ENCODE data around the gene FOXJ3. TPM values are rescaled to one million over a fixed set of nuclear protein-coding genes. Genes with fewer than 3 reads are reported as not detected.

The FOXJ3 gene
- total RNA-seq, 1 donor from 2014 or later, result 45.0 TPM

- Mint-ChIP-seq H3K36me3 (ENCODE audit: unreplicated experiment) (no peaks in the 10 kb centered on the region), H3K27ac (ENCODE audit: unreplicated experiment) (no peak overlapping the region), H3K9me3 (ENCODE audit: unreplicated experiment) (no peaks in the 10 kb centered on the region), H3K27me3 (ENCODE audit: unreplicated experiment) (no peaks in the 10 kb centered on the region), H3K4me3 (ENCODE audit: unreplicated experiment) (no peak overlapping the region), H3K4me1 (ENCODE audit: low read depth, unreplicated experiment) (peaks cover 5% of the 10 kb centered on the region)
- no peak for TF ChIP-seq CTCF (IDR thresholded peaks at IDR 0.05; ENCODE audit: partially characterized antibody, unreplicated experiment)
- DNase-seq, result no peak
Measured at GRCh38 chr1:42319128-42319851, 15.7 kb downstream of the FOXJ3 start.

GRCh38 chr1:42318601-42319000 is 16.4 kb downstream of the FOXJ3 start:
- no peak for DNase-seq
- H3K27me3 Mint-ChIP-seq (ENCODE audit: unreplicated experiment), result no peaks in the 10 kb centered on the region
- no peaks in the 10 kb centered on the region for H3K36me3 Mint-ChIP-seq (ENCODE audit: unreplicated experiment)
- peaks cover 7% of the 10 kb centered on the region for H3K4me1 Mint-ChIP-seq (ENCODE audit: low read depth, unreplicated experiment)
- H3K4me3 Mint-ChIP-seq (ENCODE audit: unreplicated experiment), result no peak overlapping the region
- no peak for TF ChIP-seq CTCF (IDR thresholded peaks at IDR 0.05; ENCODE audit: partially characterized antibody, unreplicated experiment)
- H3K9me3 Mint-ChIP-seq (ENCODE audit: unreplicated experiment), result no peaks in the 10 kb centered on the region
- no peak overlapping the region for H3K27ac Mint-ChIP-seq (ENCODE audit: unreplicated experiment)

GRCh38 chr1:42317308-42317707 is 17.7 kb downstream of the FOXJ3 start:
- Mint-ChIP-seq H3K36me3 (ENCODE audit: unreplicated experiment) (no peaks in the 10 kb centered on the region), H3K27me3 (ENCODE audit: unreplicated experiment) (no peaks in the 10 kb centered on the region), H3K27ac (ENCODE audit: unreplicated experiment) (no peak overlapping the region), H3K9me3 (ENCODE audit: unreplicated experiment) (no peaks in the 10 kb centered on the region), H3K4me1 (ENCODE audit: low read depth, unreplicated experiment) (peaks cover 7% of the 10 kb centered on the region), H3K4me3 (ENCODE audit: unreplicated experiment) (no peak overlapping the region)
- TF ChIP-seq CTCF (IDR thresholded peaks at IDR 0.05; ENCODE audit: partially characterized antibody, unreplicated experiment), result no peak
- no peak for DNase-seq

GRCh38 chr1:42316292-42316691 is 18.7 kb downstream of the FOXJ3 start:
- H3K36me3 Mint-ChIP-seq (ENCODE audit: unreplicated experiment), result no peaks in the 10 kb centered on the region
- no peak overlapping the region for H3K4me3 Mint-ChIP-seq (ENCODE audit: unreplicated experiment)
- peaks cover 7% of the 10 kb centered on the region for H3K4me1 Mint-ChIP-seq (ENCODE audit: low read depth, unreplicated experiment)
- H3K27ac Mint-ChIP-seq (ENCODE audit: unreplicated experiment), result no peak overlapping the region
- no peaks in the 10 kb centered on the region for H3K27me3 Mint-ChIP-seq (ENCODE audit: unreplicated experiment)
- no peak for TF ChIP-seq CTCF (IDR thresholded peaks at IDR 0.05; ENCODE audit: partially characterized antibody, unreplicated experiment)
- H3K9me3 Mint-ChIP-seq (ENCODE audit: unreplicated experiment), result no peaks in the 10 kb centered on the region
- DNase-seq, result no peak

- no peak for DNase-seq
- Mint-ChIP-seq H3K4me3 (ENCODE audit: unreplicated experiment) (no peak overlapping the region), H3K27me3 (ENCODE audit: unreplicated experiment) (no peaks in the 10 kb centered on the region), H3K27ac (ENCODE audit: unreplicated experiment) (no peak overlapping the region), H3K36me3 (ENCODE audit: unreplicated experiment) (no peaks in the 10 kb centered on the region), H3K4me1 (ENCODE audit: low read depth, unreplicated experiment) (peaks cover 12% of the 10 kb centered on the region), H3K9me3 (ENCODE audit: unreplicated experiment) (no peaks in the 10 kb centered on the region)
- no peak for TF ChIP-seq CTCF (IDR thresholded peaks at IDR 0.05; ENCODE audit: partially characterized antibody, unreplicated experiment)
Measured at GRCh38 chr1:42315500-42315899, 19.5 kb downstream of the FOXJ3 start.
